ENCODE results near the gene CXXC5.

The CXXC5 gene

GRCh38 chr5:139646912-139647505 is 1.1 kb upstream of the CXXC5 start:
- H2AFZ ChIP-seq (ENCODE audit: low read depth), result no peak overlapping the region
- H3K27ac ChIP-seq, result no peak overlapping the region
- H3K27me3 ChIP-seq (ENCODE audit: insufficient read depth, low read depth), result no peaks in the 10 kb centered on the region
- no peaks in the 10 kb centered on the region for H3K36me3 ChIP-seq (ENCODE audit: insufficient read depth)
- H4K20me1 ChIP-seq (ENCODE audit: insufficient read depth), result no peaks in the 10 kb centered on the region
- no peak overlapping the region for H3K4me3 ChIP-seq (IDR thresholded peaks at IDR 0.05; ENCODE audit: insufficient read depth, low read depth, low read length)
- peaks cover 44% of the 10 kb centered on the region for H3K4me1 ChIP-seq (ENCODE audit: low read depth, poor library complexity, severe bottlenecking)
- H3K9ac ChIP-seq, result peak overlapping the region; percentile 46; the same call in 1 of the 2 replicates
- peaks cover 33% of the 10 kb centered on the region for H3K79me2 ChIP-seq (ENCODE audit: insufficient read depth, low read depth)
- peak overlapping the region; percentile 94; the same call in 1 of the 2 replicates for H3K4me2 ChIP-seq
- no peak for TF ChIP-seq CTCF (conservative IDR thresholded peaks at IDR 0.05; ENCODE audit: low read depth, low read length)

- Histone ChIP-seq H2AFZ (ENCODE audit: low read depth) (peak overlapping the region; percentile 64; the same call in 1 of the 2 replicates), H4K20me1 (ENCODE audit: insufficient read depth) (peaks cover 6% of the 10 kb centered on the region; the same call in 1 of the 2 replicates), H3K4me3 (IDR thresholded peaks at IDR 0.05; ENCODE audit: insufficient read depth, low read depth, low read length) (no peak overlapping the region), H3K4me1 (ENCODE audit: low read depth, poor library complexity, severe bottlenecking) (peaks cover 51% of the 10 kb centered on the region), H3K9ac (peak overlapping the region; percentile 46; the same call in 1 of the 2 replicates), H3K27me3 (ENCODE audit: insufficient read depth, low read depth) (no peaks in the 10 kb centered on the region), H3K27ac (peak overlapping the region; percentile 28; the same call in 1 of the 2 replicates), H3K79me2 (ENCODE audit: insufficient read depth, low read depth) (peaks cover 40% of the 10 kb centered on the region), H3K36me3 (ENCODE audit: insufficient read depth) (no peaks in the 10 kb centered on the region), H3K4me2 (peak overlapping the region; percentile 94)
- TF ChIP-seq CTCF (conservative IDR thresholded peaks at IDR 0.05; ENCODE audit: low read depth, low read length), result no peak
Measured at GRCh38 chr5:139647506-139648204, 494 bp upstream of the CXXC5 start.

GRCh38 chr5:139649082-139649991 is 1.2 kb downstream of the CXXC5 start:
- peak overlapping the region; percentile 79 for H3K9ac ChIP-seq
- H3K36me3 ChIP-seq (ENCODE audit: insufficient read depth), result no peaks in the 10 kb centered on the region
- H2AFZ ChIP-seq (ENCODE audit: low read depth), result no peak overlapping the region; the same call in 1 of the 2 replicates
- no peaks in the 10 kb centered on the region for H3K27me3 ChIP-seq (ENCODE audit: insufficient read depth, low read depth)
- 0 out of 2 replicates have a peak, but pooled peaks have one; percentile 9 for TF ChIP-seq CTCF (conservative IDR thresholded peaks at IDR 0.05; ENCODE audit: low read depth, low read length)
- H3K4me2 ChIP-seq, result peak overlapping the region; percentile 88
- peak overlapping the region; percentile 69 for H3K27ac ChIP-seq
- H3K79me2 ChIP-seq (ENCODE audit: insufficient read depth, low read depth), result peaks cover 57% of the 10 kb centered on the region
- H3K4me3 ChIP-seq (IDR thresholded peaks at IDR 0.05; ENCODE audit: insufficient read depth, low read depth, low read length), result no peak overlapping the region
- H4K20me1 ChIP-seq (ENCODE audit: insufficient read depth), result peaks cover 22% of the 10 kb centered on the region; the same call in 1 of the 2 replicates
- H3K4me1 ChIP-seq (ENCODE audit: low read depth, poor library complexity, severe bottlenecking), result peaks cover 53% of the 10 kb centered on the region

DNA sequence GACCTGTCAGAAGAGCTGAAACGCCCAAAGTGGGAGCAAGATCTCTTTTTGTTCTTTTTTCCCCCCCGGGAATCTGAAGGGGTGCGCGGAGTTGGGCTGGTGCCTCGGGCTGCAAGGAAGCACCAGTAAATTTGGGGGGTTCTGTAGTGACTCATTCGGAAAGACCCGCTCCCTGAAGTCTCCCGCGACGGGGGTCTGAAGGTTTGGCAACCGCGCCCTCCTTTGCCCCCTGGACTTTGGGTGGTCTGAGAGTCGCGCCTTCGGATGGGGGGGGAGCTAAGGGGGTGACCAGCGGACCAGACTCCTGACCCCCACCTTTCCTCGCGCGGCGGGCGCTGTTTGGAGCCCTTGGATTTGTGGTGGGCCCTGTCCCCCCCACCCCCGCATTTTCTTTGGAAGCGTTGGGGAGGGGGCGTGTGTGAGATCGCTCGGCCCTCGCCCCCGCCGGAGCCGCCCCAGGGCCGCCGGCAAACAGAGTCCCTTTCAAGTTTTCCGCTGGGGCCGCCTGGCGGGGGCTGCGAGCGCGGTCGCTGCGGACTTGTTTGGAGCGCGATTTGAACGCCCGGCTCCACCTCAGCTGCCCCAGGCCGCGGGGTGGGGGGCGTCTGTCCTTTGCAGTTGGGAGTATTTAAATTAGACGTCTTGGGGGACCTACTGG is 2.0 kb downstream of the CXXC5 start:
- Histone ChIP-seq H3K27ac (peak overlapping the region; percentile 69), H3K36me3 (ENCODE audit: insufficient read depth) (no peaks in the 10 kb centered on the region), H3K27me3 (ENCODE audit: insufficient read depth, low read depth) (no peaks in the 10 kb centered on the region), H3K79me2 (ENCODE audit: insufficient read depth, low read depth) (peaks cover 65% of the 10 kb centered on the region), H3K4me3 (IDR thresholded peaks at IDR 0.05; ENCODE audit: insufficient read depth, low read depth, low read length) (no peak overlapping the region), H4K20me1 (ENCODE audit: insufficient read depth) (peaks cover 27% of the 10 kb centered on the region; the same call in 1 of the 2 replicates), H3K4me1 (ENCODE audit: low read depth, poor library complexity, severe bottlenecking) (peaks cover 49% of the 10 kb centered on the region), H2AFZ (ENCODE audit: low read depth) (no peak overlapping the region; the same call in 1 of the 2 replicates), H3K4me2 (peak overlapping the region; percentile 88), H3K9ac (peak overlapping the region; percentile 79)
- TF ChIP-seq CTCF (conservative IDR thresholded peaks at IDR 0.05; ENCODE audit: low read depth, low read length), result 0 out of 2 replicates have a peak, but pooled peaks have one; percentile 6

Measured in KMS-11 (cell line).